LNCAP (cell line): ENCODE results near the gene BTN2A1.

ENCODE experiments used
- CTCF ChIP-seq: fragments of 450-650 bp; IDR thresholded peaks from 2 replicates; pipeline ENCODE4 v1.5.1; 2017; ENCODE audit warnings: mild to moderate bottlenecking

Gene BTN2A1

GRCh38 chr6:26468829-26469228, 11.1 kb downstream of the BTN2A1 start:
- TF ChIP-seq CTCF: no peak

GRCh38 chr6:26470643-26471042, 12.9 kb downstream of the BTN2A1 start:
- no peak for TF ChIP-seq CTCF

- no peak for TF ChIP-seq CTCF
Measured at GRCh38 chr6:26471970-26472369, 14.2 kb downstream of the BTN2A1 start.

- TF ChIP-seq CTCF: no peak
Measured at GRCh38 chr6:26472549-26473290, 15.0 kb downstream of the BTN2A1 start.

GRCh38 chr6:26473429-26473757, 15.6 kb downstream of the BTN2A1 start:
- TF ChIP-seq CTCF: no peak

- TF ChIP-seq CTCF: no peak
Measured at GRCh38 chr6:26473758-26474438, 16.1 kb downstream of the BTN2A1 start.

- no peak for TF ChIP-seq CTCF
Measured at GRCh38 chr6:26474439-26474881, 16.7 kb downstream of the BTN2A1 start.
